Subcutaneous abdominal adipose tissue (tissue), 5 donors: ENCODE measurements around the gene GZMM.

ENCODE experiments used
- H3K27ac ChIP-seq: one replicate; pipeline ENCODE4 v1.7.0; 2013; ENCODE audit warnings: low read depth, mild to moderate bottlenecking, inconsistent platforms, low read length, moderate library complexity
- H3K27me3 ChIP-seq, 5 donors: one replicate each; pipeline ENCODE4 v1.7.0; 2013; ENCODE audit warnings: low read length in 5 of 5, inconsistent platforms in 1 of 5; ENCODE audit not compliant: control insufficient read depth in 5 of 5, insufficient read depth in 4 of 5
- H3K36me3 ChIP-seq, 5 donors: one replicate each; pipeline ENCODE4 v1.7.0; 2013; ENCODE audit warnings: low read length in 5 of 5; ENCODE audit not compliant: control insufficient read depth in 5 of 5, insufficient read depth in 5 of 5
- H3K4me1 ChIP-seq, 5 donors: one replicate each; pipeline ENCODE4 v1.7.0; 2013; ENCODE audit warnings: low read length in 5 of 5, mild to moderate bottlenecking in 3 of 5, moderate library complexity in 1 of 5; ENCODE audit not compliant: control insufficient read depth in 5 of 5, insufficient read depth in 5 of 5
- H3K4me3 ChIP-seq, 5 donors: one replicate each; pipeline ENCODE4 v1.7.0; 2013; ENCODE audit warnings: low read length in 5 of 5, low read depth in 1 of 5
- H3K9ac ChIP-seq, 5 donors: one replicate each; pipeline ENCODE4 v1.7.0; 2013; ENCODE audit warnings: low read length in 5 of 5, mild to moderate bottlenecking in 4 of 5, moderate library complexity in 3 of 5
- H3K9me3 ChIP-seq, 5 donors: one replicate each; pipeline ENCODE4 v1.7.0; 2013; ENCODE audit warnings: low read length in 5 of 5; ENCODE audit not compliant: control insufficient read depth in 5 of 5
- donor health status: healthy.
- donor health status: healthy.
- donor health status: healthy.
- donor health status: healthy.
- donor health status: healthy.

Gene GZMM

DNA sequence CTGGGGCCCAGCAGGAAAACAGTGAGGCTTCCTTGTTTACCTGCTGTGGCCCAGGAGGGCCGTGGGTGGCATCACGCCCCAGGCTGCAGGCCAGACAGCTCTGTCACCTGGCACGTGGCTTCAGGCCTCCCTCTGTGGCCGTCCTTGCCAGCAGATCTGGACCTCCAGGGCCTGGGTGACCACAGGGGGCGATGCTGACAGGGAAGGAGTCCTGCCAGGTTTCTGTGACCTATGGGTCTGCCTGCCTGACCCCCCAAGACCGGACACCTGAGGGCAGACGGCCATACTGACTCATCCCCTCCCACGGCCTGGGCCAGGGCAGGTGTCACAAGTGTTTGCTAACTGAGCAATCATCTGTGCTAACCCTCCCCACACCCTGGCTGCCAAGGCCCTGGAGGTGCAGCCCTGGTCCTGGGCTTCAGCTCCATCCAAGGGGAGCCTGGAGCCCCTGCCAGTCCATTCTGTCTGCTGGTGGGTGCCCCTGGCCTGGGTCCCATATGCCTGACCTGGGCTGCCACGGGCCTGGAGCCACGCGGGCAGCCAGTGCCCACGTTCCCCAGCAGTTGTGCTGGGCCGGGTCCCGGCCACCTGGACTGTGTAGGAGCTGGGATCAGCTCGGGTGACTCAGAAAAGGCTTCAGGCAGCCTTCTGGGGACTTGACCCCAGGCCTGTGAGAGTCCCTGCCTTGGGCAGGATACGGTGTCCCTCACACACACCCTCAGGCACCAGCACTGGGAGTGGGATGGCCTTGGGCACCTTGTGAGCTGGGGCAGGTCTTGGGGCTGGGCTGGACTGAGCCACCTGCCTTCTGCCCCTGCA, 8.6 kb upstream of the GZMM start:
- H3K9ac ChIP-seq, result peak overlapping the region in 2 of 5 donors; percentile 41 to 59
- H3K36me3 ChIP-seq, result peaks cover 0 to 45% (median 44%) of the 10 kb centered on the region in 5 donors
- H3K9me3 ChIP-seq, result no peaks in the 10 kb centered on the region
- peaks cover 8 to 45% (median 33%) of the 10 kb centered on the region in 5 donors for H3K4me1 ChIP-seq
- H3K27me3 ChIP-seq, result no peaks in the 10 kb centered on the region
- H3K27ac ChIP-seq, result no peak overlapping the region
- no peak overlapping the region for H3K4me3 ChIP-seq

DNA sequence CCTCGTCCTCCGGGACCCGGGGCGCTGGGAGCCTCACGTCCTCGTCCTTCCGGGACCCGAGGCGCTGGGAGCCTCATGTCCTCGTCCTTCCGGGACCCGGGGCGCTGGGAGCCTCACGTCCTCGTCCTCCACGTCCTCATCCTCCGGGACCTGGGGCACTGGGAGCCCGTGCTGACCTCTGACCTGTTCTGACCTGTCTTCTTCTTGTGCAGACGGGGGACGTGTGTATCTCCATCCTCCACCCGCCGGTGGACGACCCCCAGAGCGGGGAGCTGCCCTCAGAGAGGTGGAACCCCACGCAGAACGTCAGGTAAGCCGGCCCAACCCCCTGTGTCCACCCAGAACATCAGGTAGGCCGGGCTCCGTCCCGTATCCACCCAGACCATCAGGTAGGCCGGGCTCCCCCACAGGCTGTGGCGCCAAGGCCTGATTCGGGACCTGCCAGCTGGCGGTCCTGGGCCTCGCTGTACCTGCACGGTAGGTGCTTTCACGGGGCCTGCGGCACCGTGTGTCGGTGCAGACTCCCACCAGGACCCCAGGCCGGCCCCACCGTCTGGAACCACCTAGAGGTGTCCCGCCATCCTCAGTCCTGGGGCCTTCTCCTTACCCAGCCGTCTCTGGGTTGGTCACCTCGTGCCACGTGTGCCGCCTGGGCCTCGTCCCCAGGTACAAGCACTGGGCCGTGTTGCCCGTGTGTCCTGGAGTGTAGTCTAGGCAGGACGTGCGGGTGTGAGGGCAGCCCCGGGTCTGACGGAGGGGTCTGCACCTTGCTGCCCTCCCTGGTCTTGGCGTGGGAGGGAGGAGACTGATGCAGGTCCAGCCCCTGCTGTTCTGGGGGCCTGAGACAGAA, 7.6 kb upstream of the GZMM start:
- Histone ChIP-seq H3K36me3 (peaks cover 0 to 52% (median 49%) of the 10 kb centered on the region in 5 donors), H3K4me3 (no peak overlapping the region), H3K27me3 (no peaks in the 10 kb centered on the region), H3K9me3 (no peaks in the 10 kb centered on the region), H3K9ac (no peak overlapping the region), H3K27ac (no peak overlapping the region), H3K4me1 (peaks cover 8 to 37% (median 26%) of the 10 kb centered on the region in 5 donors)

DNA sequence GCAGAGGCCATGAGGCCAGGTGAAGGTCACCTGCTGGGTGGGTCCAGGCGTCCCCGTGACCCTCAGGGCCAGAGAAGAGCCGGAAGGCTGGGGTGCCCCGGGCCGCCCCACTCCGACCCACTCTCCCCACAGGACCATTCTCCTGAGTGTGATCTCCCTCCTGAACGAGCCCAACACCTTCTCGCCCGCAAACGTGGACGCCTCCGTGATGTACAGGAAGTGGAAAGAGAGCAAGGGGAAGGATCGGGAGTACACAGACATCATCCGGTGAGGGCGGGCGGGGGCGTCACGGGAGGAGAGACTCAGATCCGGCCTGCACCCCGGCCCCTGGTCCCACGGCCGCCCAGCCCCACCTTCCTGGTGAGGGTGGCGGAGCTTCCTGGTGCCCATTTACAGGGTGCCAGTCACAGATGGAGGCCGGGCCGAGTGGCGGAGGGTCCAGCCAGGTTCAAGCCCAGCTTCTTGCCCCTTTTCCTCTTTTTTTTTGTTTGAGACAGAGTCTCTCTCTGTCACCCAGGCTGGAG, 6.9 kb upstream of the GZMM start:
- Histone ChIP-seq H3K9ac (no peak overlapping the region), H3K27ac (no peak overlapping the region), H3K27me3 (no peaks in the 10 kb centered on the region), H3K9me3 (no peaks in the 10 kb centered on the region), H3K4me3 (no peak overlapping the region), H3K36me3 (peaks cover 0 to 58% (median 56%) of the 10 kb centered on the region in 5 donors), H3K4me1 (peaks cover 8 to 36% (median 26%) of the 10 kb centered on the region in 5 donors)

- Histone ChIP-seq H3K9ac (no peak overlapping the region), H3K9me3 (no peaks in the 10 kb centered on the region), H3K27ac (no peak overlapping the region), H3K4me3 (no peak overlapping the region), H3K27me3 (no peaks in the 10 kb centered on the region), H3K4me1 (peaks cover 2 to 17% (median 13%) of the 10 kb centered on the region in 5 donors), H3K36me3 (peaks cover 0 to 66% (median 65%) of the 10 kb centered on the region in 5 donors)
Measured at GRCh38 chr19:538641-539428, 5.0 kb upstream of the GZMM start.

- Histone ChIP-seq H3K27me3 (peaks cover 0 to 2% (median 0%) of the 10 kb centered on the region in 5 donors), H3K27ac (no peak overlapping the region), H3K36me3 (peaks cover 0 to 66% (median 65%) of the 10 kb centered on the region in 5 donors), H3K4me1 (peaks cover 0 to 13% (median 10%) of the 10 kb centered on the region in 5 donors), H3K9me3 (no peaks in the 10 kb centered on the region), H3K9ac (no peak overlapping the region), H3K4me3 (no peak overlapping the region)
Measured at GRCh38 chr19:539429-540030, 4.3 kb upstream of the GZMM start.

DNA sequence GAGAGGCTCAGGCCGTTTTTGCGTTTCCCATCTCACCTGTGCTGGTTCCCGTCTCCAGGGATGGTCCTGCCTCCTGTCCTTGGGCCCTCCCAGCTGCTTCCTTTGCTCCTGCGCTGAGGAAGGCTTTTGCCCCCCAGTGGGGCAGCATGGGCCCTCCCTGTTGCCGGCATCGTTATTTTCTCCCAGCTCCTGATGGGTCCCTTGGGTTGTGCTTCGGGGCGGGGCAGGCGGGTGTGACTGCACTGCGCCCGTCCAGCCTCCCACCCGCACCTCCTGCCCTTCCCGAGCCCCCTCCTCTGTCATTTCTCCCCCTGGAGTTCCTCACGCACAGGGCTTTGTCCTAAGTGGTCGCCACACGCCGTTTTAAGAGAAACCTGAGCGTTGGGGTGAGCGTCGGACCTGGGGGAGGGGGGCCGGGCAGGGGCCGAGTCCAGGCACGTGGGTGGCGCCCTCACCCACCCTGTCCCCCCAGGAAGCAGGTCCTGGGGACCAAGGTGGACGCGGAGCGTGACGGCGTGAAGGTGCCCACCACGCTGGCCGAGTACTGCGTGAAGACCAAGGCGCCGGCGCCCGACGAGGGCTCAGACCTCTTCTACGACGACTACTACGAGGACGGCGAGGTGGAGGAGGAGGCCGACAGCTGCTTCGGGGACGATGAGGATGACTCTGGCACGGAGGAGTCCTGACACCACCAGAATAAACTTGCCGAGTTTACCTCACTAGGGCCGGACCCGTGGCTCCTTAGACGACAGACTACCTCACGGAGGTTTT, 2.8 kb upstream of the GZMM start:
- no peak overlapping the region for H3K9ac ChIP-seq
- peaks cover 0 to 6% (median 0%) of the 10 kb centered on the region in 5 donors for H3K4me1 ChIP-seq
- no peak overlapping the region for H3K4me3 ChIP-seq
- no peak overlapping the region for H3K27ac ChIP-seq
- H3K27me3 ChIP-seq, result peaks cover 0 to 6% (median 0%) of the 10 kb centered on the region in 5 donors
- no peaks in the 10 kb centered on the region for H3K9me3 ChIP-seq
- peaks cover 0 to 55% (median 53%) of the 10 kb centered on the region in 5 donors for H3K36me3 ChIP-seq

DNA sequence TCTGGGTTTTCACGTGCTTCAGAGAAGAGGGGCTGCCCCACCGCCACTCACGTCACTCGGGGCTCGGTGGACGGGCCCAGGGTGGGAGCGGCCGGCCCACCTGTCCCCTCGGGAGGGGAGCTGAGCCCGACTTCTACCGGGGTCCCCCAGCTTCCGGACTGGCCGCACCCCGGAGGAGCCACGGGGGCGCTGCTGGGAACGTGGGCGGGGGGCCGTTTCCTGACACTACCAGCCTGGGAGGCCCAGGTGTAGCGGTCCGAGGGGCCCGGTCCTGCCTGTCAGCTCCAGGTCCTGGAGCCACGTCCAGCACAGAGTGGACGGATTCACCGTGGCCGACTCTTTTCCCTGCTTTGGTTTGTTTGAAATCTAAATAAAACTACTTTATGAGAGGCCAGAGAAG, 2.2 kb upstream of the GZMM start:
- H3K27me3 ChIP-seq, result peaks cover 0 to 6% (median 0%) of the 10 kb centered on the region in 5 donors
- H3K9me3 ChIP-seq, result no peaks in the 10 kb centered on the region
- H3K36me3 ChIP-seq, result peaks cover 0 to 49% (median 47%) of the 10 kb centered on the region in 5 donors
- no peak overlapping the region for H3K4me3 ChIP-seq
- H3K9ac ChIP-seq, result no peak overlapping the region
- H3K4me1 ChIP-seq, result peaks cover 0 to 6% (median 0%) of the 10 kb centered on the region in 5 donors
- no peak overlapping the region for H3K27ac ChIP-seq

GRCh38 chr19:542173-542866, 1.5 kb upstream of the GZMM start:
- H3K4me1 ChIP-seq, result peaks cover 0 to 6% (median 0%) of the 10 kb centered on the region in 5 donors
- no peaks in the 10 kb centered on the region for H3K9me3 ChIP-seq
- no peak overlapping the region for H3K4me3 ChIP-seq
- no peak overlapping the region for H3K9ac ChIP-seq
- no peak overlapping the region for H3K27ac ChIP-seq
- H3K27me3 ChIP-seq, result peaks cover 0 to 6% (median 0%) of the 10 kb centered on the region in 5 donors
- H3K36me3 ChIP-seq, result peaks cover 0 to 44% (median 42%) of the 10 kb centered on the region in 5 donors
